ENCODE measurements around the gene CDCA5.

DNA sequence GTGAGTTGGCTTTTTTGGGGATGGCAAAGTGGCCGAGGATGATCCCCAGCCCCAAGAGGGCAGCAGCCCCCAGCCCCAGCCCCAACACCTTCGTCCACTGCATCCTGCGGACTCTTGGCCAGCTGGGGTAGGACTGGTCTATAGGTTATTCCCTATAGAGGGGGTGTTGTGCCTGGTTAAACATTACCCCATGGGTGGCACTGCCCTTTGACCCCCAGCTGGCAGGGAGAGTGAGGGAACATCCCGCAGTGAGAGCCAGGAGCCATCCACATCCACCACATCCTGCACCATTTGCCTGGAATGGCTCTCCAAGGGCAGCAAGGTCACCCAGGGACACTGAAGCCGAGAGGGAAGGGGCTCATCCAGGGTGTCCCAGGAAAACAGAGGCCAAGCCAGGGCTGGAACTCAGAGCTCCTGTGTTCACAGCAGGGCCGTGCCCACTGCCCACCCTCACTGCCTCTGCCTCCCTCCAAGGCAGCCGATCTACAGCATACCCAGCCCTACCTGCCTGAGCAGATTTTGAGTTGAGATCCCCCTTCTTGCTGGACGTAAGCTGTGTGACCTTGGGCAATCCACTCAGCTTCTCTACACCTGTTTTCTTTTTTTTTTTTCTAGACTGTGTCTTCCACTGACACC, 25.3 kb downstream of the CDCA5 start, which contains the start of gene NAALADL1:
- TF ChIP-seq, protein P1, sequence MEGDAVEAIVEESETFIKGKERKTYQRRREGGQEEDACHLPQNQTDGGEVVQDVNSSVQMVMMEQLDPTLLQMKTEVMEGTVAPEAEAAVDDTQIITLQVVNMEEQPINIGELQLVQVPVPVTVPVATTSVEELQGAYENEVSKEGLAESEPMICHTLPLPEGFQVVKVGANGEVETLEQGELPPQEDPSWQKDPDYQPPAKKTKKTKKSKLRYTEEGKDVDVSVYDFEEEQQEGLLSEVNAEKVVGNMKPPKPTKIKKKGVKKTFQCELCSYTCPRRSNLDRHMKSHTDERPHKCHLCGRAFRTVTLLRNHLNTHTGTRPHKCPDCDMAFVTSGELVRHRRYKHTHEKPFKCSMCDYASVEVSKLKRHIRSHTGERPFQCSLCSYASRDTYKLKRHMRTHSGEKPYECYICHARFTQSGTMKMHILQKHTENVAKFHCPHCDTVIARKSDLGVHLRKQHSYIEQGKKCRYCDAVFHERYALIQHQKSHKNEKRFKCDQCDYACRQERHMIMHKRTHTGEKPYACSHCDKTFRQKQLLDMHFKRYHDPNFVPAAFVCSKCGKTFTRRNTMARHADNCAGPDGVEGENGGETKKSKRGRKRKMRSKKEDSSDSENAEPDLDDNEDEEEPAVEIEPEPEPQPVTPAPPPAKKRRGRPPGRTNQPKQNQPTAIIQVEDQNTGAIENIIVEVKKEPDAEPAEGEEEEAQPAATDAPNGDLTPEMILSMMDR (IDR thresholded peaks at IDR 0.05; ENCODE audit: low read length) = no peak
- TF ChIP-seq EZH2 (IDR thresholded peaks at IDR 0.05; ENCODE audit: borderline replicate concordance, low read length) = no peak

Measured in OCI-LY1 (cell line).